ENCODE measurements around the gene ASIC4.

- TF ChIP-seq CTCF (IDR thresholded peaks at IDR 0.05), result no peak
- TF ChIP-seq REST (IDR thresholded peaks at IDR 0.05; ENCODE audit: insufficient read depth in 1 of 2, low read depth in 2 of 2, low read length in 1 of 2), result no peak
- no peak for TF ChIP-seq SIN3A (IDR thresholded peaks at IDR 0.05; ENCODE audit: borderline replicate concordance, insufficient read depth, low read depth, low read length)
- no peak for TF ChIP-seq POLR2AphosphoS5 (IDR thresholded peaks at IDR 0.05; ENCODE audit: low read depth, low read length)
- TF ChIP-seq TCF7L2 (IDR thresholded peaks at IDR 0.05; ENCODE audit: low read depth, low read length), result no peak
Measured at GRCh38 chr2:219557320-219557719, 43.0 kb downstream of the ASIC4 start.
